COLO829 (cell line): ENCODE results near the gene HCK.
A peak's percentile ranks its signal among the peaks of the same experiment; 100 is the strongest.
"Not testable (repeated sequence)": the region's sequence is repeated elsewhere in the genome, so short reads cannot be mapped to it uniquely, and the experiment has no call there.

Source experiments
- DNase-seq: peaks from one replicate; pipeline ENCODE4 v3.0.0; 2012; ENCODE audit warnings: low spot score

Gene HCK

GRCh38 chr20:32108814-32109391 is 56.9 kb downstream of the HCK start:
- no peak for DNase-seq

- DNase-seq: peak; percentile 96
Measured at GRCh38 chr20:32109392-32110172, 57.5 kb downstream of the HCK start, which contains the start of gene TM9SF4. TSS of gene TM9SF4 (plus strand) at chr20:32109714. CDS start at chr20:32109741, 27 bp downstream.

- no peak for DNase-seq
Measured at GRCh38 chr20:32110173-32110704, 58.2 kb downstream of the HCK start.

GRCh38 chr20:32110727-32111126 is 58.7 kb downstream of the HCK start:
- DNase-seq: no peak

- no peak for DNase-seq
Measured at GRCh38 chr20:32111156-32111686, 59.2 kb downstream of the HCK start.

- no peak for DNase-seq
Measured at GRCh38 chr20:32111753-32112152, 59.7 kb downstream of the HCK start.

- no peak for DNase-seq
Measured at GRCh38 chr20:32112841-32113240, 60.8 kb downstream of the HCK start.

- no peak for DNase-seq
Measured at GRCh38 chr20:32113591-32114260, 61.7 kb downstream of the HCK start.

- no peak for DNase-seq
Measured at GRCh38 chr20:32114305-32114960, 62.4 kb downstream of the HCK start.

GRCh38 chr20:32115211-32115767 is 63.2 kb downstream of the HCK start:
- no peak for DNase-seq

- no peak for DNase-seq
Measured at GRCh38 chr20:32116079-32116521, 64.1 kb downstream of the HCK start.

GRCh38 chr20:32116796-32117195 is 64.8 kb downstream of the HCK start:
- not testable (repeated sequence) for DNase-seq

GRCh38 chr20:32118427-32118826 is 66.4 kb downstream of the HCK start:
- not testable (repeated sequence) for DNase-seq

- no peak for DNase-seq
Measured at GRCh38 chr20:32119734-32120133, 67.7 kb downstream of the HCK start.

GRCh38 chr20:32121908-32122307 is 69.9 kb downstream of the HCK start:
- not testable (repeated sequence) for DNase-seq

- no peak for DNase-seq
Measured at GRCh38 chr20:32123088-32123487, 71.0 kb downstream of the HCK start.

- no peak for DNase-seq
Measured at GRCh38 chr20:32124916-32125454, 72.9 kb downstream of the HCK start.

GRCh38 chr20:32125506-32125905 is 73.5 kb downstream of the HCK start:
- no peak for DNase-seq

GRCh38 chr20:32126919-32127318 is 74.9 kb downstream of the HCK start:
- no peak for DNase-seq

GRCh38 chr20:32127347-32127746 is 75.3 kb downstream of the HCK start:
- no peak for DNase-seq

GRCh38 chr20:32128167-32128566 is 76.1 kb downstream of the HCK start:
- DNase-seq: no peak
